Measurements from ENCODE around the gene SIAE.

The SIAE gene

GRCh38 chr11:124673333-124674167, at the start of gene SIAE, which contains the start of gene SPA17:
SIAE (minus strand) TSS chr11:124673739; CDS start chr11:124673708, 31 bp downstream.
SPA17 (plus strand) TSS chr11:124673904; CDS start chr11:124675265, 1,361 bp downstream.
- DNase-seq, result peak; percentile 59 to 74 (median 64)

GRCh38 chr11:124722176-124722575, 48.6 kb upstream of the SIAE start:
- DNase-seq, result no peak

GRCh38 chr11:124719534-124719933, 46.0 kb upstream of the SIAE start:
- no peak for DNase-seq

- no peak for DNase-seq
Observed at GRCh38 chr11:124718801-124719200, 45.3 kb upstream of the SIAE start.

- no peak for DNase-seq
Observed at GRCh38 chr11:124717786-124718651, 44.5 kb upstream of the SIAE start.

- no peak for DNase-seq
Observed at GRCh38 chr11:124717421-124717785, 43.9 kb upstream of the SIAE start.

GRCh38 chr11:124716591-124716990, 43.1 kb upstream of the SIAE start:
- no peak for DNase-seq

- DNase-seq, result no peak
Observed at GRCh38 chr11:124712392-124712791, 38.9 kb upstream of the SIAE start.

- no peak for DNase-seq
Observed at GRCh38 chr11:124707829-124708228, 34.3 kb upstream of the SIAE start.

- DNase-seq, result no peak
Observed at GRCh38 chr11:124700028-124700427, 26.5 kb upstream of the SIAE start.

GRCh38 chr11:124699547-124699946, 26.0 kb upstream of the SIAE start:
- no peak for DNase-seq

GRCh38 chr11:124693142-124693541, 19.6 kb upstream of the SIAE start:
- no peak for DNase-seq

GRCh38 chr11:124682443-124682842, 8.9 kb upstream of the SIAE start:
- no peak for DNase-seq

GRCh38 chr11:124681421-124681820, 7.9 kb upstream of the SIAE start:
- no peak for DNase-seq

- DNase-seq, result no peak
Observed at GRCh38 chr11:124678416-124678815, 4.9 kb upstream of the SIAE start.

- no peak for DNase-seq
Observed at GRCh38 chr11:124676386-124676785, 2.8 kb upstream of the SIAE start.

GRCh38 chr11:124674571-124674970, 1.0 kb upstream of the SIAE start:
- no peak for DNase-seq

- DNase-seq, result no peak
Observed at GRCh38 chr11:124674168-124674517, 604 bp upstream of the SIAE start.

GRCh38 chr11:124672536-124673215, 863 bp downstream of the SIAE start:
- no peak for DNase-seq

GRCh38 chr11:124670732-124671131, 2.8 kb downstream of the SIAE start:
- peak in 2 of 4 experiments; percentile 3 to 30 for DNase-seq

- DNase-seq, result peak in 2 of 4 experiments; percentile 3 to 7
Observed at GRCh38 chr11:124669193-124669592, 4.3 kb downstream of the SIAE start.

- no peak for DNase-seq
Observed at GRCh38 chr11:124667601-124668000, 5.9 kb downstream of the SIAE start.

GRCh38 chr11:124663861-124664260, 9.7 kb downstream of the SIAE start:
- no peak for DNase-seq
